Measurements from ENCODE around the gene FAM3C.

DNA sequence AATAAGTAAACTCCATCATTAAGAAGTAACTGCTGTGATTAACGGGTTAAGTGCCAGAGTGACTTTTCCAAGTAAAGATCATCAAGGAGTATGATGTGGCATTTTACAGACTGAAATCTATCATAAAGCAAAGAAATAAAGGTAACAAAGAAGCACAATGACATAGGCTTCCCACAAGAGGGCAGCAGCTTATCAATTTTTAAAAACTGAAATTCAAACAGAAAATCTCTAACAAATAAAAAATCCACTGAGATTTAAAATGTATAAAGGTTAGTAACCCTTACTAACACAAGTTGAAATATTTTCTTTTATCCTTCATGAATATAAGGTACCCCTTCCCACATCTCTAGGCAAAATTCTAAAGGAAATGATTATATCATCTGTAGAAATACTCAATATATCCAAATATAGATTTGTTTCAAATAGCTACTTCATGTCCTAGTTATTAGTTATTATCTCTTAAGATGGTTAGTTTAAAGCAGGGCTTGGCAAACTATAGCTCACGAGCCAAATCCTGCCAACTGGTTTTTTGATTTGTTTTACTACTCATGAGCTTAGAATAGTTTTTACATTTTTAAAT, 29.2 kb downstream of the FAM3C start:
- TF ChIP-seq POLR2AphosphoS5 (IDR thresholded peaks at IDR 0.05; ENCODE audit: low read depth, low read length), result no peak
- no peak for TF ChIP-seq POLR2A (IDR thresholded peaks at IDR 0.05; ENCODE audit: low read depth, low read length)
- no peak for TF ChIP-seq TAF1 (IDR thresholded peaks at IDR 0.05; ENCODE audit: low read depth, low read length)
- TF ChIP-seq POU2F2 (IDR thresholded peaks at IDR 0.05; ENCODE audit: low read depth, low read length), result no peak

Measured in GM12891 (cell line).